ENCODE data around the gene RARB.

RARB gene

DNA sequence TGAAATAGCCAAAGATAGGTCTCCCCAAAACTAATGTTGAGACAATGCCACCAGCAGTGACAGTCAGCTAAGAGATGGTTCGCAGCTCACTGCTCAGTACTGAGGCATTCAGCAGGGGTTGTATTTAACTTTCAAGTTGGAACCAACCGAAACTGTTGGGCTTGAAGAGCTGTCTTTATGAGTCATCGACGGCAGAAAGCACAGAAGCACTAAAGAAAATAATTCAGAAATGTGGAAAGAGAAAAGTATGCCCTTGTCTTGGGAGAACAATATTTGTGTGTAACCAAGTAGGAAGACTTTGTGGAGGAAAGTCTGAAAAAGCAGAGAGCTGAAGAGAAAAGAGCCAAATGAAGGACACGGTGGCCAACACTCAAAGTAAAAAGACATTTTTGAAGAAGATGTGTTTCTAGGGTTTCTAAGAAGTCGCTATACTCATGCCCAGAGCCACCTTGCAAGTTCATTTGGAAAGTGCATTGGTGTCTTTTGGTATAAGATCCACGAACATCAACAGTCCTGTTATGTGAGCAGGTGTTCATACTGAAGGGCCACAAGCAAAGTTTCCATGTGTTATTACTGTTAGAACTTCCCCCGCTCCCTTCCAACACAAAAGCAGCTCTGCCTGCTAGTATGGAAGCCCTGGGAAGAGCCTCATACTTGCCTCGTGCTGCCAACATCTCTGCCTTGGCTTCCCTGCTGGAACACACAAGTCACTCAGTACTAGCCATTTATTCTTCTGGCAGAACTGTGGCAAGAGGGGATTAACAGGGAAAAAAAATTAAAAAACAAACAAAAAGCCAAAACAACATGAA lies 4.1 kb upstream of the RARB start:
- no peak for DNase-seq

DNA sequence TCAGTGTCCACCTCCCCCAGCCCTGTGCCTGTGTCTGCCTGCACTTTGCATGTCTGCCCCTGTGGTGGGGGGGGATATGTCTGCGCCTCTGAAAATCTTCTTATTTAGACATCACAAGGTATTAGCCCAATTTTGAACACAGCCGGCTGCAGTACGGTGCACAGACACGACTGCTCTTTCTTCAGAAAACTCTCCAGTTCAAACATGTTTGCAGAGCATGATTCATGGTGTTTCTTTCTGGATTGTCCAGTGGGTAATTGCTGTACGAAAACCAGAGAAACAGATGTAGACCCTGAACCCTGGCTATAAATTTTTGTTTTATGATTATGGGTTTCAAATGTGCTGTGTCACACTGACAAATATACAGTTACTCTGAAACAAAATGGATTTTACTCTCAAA lies 3.4 kb upstream of the RARB start:
- DNase-seq = peak; percentile 47

DNA sequence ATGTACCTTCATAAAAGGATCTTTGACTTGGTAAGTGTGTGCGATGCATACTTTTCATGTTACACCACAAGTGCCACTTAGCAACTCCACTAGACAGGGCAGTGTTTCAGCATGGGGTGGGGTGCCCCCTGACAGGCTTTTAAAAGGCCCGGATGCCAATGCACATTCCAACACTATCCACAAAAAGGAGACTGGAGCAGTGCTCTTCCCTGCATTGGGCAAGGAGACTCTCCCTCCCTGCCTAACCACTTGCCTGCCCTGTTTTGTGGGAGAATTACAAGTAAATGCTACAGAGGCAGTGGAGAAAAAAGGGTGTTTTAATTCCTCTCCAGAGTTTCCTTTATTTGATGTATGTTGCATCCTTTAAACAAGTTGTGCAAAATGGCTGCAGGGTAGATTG lies 1.7 kb upstream of the RARB start:
- peak; percentile 55 for DNase-seq

DNA sequence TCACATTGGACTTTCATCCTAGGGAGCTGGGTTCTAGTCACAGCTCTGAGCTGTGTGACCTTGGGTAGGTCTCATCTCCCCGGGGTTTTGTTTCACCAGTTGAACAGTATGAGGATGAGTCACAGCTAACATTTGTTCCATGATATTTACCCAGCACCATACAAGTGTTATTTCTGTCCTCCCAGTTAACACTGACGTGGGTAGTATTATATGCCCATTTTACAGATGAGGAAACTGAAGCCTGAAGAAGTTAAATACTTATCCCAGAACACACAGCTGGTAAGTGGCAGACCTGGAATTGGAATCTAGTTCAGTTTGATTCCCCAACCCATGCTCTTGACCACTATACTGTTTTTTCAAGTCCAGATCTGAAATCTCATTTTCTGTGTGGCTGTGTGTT lies 908 bp upstream of the RARB start:
- no peak for DNase-seq

DNA sequence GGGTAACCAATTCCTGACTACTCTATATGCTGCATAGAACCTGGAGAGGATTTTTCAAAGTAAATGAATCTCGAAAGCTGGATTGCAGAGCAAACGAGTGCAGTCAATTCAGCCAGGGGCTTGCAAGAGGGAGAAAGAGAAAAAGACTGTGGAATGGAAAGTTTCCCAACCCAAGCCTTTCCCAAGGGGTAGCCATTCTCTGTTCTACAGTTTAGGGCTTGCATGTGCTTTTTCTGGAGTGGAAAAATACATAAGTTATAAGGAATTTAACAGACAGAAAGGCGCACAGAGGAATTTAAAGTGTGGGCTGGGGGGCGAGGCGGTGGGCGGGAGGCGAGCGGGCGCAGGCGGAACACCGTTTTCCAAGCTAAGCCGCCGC lies 511 bp upstream of the RARB start:
- no peak for DNase-seq

DNA sequence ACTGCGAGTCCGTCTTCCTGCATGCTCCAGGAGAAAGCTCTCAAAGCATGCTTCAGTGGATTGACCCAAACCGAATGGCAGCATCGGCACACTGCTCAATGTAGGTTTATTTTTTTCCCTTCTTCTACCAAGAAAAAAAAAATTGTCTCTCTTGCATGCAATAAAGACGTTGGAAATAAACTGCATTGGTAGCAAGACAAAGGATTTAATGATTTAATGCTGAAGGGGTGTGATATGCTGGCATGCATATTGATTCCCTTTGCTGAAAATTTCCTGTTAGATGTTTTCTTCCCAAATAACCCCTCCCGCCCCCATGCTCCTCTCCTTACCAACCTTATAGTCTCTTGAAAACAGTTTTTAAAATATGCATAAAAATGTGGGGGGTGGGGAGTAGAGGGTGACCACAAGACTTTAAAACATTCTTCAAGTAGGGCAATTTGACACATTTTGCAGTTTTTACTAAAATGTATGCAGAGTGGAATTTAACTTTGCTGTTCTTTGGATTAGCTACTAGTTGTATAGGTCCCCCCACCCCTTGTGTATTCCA lies 799 bp downstream of the RARB start:
- DNase-seq = no peak

DNA sequence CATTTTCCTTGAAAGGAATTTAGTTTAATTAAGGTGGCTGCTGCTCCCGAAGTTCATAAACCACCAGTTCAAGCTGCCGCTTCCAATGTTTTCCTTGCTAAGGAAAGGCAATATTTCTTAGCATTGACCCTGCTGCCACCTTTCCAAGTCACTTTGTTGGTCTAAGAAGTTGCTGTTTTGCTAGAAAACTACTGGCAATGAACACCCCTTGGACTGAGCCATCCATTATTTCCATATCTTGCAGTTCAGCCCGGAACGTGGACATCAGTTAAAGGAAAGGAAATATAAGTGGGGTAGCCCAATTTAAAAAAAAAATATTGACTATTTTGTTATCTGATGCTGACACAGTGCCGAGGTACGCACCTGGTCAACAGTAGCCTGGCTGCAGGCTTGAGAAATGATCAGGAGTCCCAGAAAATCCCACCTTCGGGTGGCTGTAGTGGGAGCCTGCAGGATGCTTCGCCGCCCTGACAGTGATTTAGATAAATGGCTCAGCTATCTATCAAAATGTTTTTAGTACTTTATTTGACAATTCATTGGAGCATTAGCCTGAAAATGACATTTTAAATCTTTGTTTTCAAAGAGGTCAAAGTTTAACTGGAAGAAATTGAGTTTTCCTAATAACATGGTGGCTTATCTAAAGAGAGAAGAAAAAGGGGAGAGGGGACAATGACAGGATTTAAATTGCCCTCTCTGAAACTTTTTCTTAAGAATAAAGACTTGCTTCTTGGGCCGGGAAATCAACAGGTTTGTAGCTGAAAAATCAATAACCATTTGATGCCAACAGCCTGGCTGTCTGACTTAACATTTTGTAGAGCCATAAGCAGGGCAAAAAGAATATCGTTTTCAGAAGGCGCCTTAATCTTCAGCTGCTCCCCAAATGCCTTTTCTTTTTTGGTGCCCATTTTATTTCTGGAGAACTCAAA lies 1.6 kb downstream of the RARB start:
- no peak for DNase-seq

DNA sequence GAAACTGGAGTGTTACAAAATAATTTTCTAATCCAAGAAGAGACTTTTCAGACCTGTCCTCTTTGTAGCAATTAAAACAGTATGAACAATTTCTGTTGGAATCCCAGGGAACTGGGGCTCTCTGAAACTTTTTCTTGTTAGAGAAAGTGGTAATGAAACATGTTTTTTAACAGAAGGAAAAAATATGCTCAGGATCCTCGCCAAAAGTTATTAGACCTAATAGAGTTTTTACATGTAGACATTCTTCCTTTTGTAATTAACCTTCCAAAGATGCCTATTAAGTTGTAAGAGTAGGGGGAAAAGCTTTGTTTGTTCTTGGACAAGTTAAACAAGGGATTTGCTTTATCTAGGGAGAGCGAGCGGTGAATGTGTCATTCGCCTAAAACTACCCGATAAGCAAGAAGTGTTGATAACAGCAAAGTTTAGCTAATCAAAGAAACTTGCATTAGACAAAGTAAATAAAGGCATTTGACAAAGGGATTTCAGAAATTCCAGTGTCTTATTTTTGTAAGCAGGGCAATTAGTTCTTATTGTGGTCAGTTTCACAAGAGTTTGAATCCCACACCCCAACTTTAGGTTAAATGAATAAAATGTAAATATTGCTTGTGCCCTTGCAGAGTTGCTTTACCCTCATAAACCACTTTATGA lies 2.3 kb downstream of the RARB start:
- DNase-seq = no peak

DNA sequence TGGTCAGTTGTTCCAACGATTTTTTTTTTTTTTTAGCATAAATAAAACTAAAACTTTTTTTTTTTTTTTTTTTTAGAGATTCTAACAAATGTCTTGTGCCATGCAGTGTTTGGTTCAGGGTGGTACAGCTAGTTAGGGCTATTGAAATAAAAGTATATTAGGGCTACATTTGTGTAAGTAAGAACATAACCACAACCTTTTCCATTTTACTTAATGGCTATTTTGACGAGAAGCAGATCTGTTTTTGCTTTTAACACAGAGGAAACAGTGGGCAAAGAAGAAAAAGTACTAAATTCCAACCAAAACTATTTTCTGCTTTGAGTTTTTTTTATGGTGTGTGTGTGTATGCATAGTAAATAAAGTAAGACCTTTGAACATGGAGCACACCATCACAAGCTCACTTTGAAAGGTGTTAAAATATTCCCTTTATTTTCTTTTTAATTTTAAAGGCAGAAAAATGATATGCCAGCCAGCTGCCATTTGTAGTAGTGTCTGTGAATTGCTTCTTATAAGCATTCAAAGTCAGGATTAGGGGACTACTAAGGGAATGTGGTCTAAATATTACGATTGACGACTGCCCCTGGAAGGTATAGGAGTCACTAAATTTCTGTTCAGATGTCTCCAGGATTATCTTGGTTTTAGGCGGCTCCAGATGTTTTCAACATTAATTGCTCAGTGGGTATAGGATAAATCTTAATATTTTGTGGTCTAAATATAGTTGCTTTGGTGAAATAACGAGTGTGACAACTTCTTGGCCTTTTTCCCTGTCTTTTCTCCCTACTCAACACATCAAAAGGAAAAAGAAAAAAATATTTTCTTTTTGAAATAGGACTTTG lies 3.1 kb downstream of the RARB start:
- no peak for DNase-seq

DNA sequence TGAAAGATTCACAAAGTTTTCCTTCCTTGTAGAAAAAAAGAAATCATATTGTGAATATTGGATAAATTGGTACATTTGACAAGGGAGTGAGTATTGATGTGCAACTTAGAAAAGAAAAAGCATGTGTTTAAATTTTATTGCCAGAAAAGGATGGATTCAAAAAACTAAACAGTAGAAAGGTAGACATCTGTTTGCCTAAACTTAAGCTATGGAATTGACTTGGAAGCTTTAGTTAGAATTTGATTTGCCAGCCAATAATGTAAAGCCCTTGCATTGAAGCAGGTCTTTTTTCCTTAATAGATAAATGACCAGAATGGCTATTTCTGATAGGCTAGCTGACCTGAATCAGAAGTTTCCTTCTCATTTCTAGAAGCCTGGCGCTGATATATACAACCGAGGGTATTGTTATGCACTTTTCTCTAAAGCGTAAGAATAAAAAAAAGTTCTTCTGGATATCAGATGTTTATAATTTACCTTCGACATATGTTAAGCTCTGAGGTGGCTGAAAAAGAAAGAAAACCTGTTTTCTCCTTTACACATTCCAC lies 4.2 kb downstream of the RARB start:
- no peak for DNase-seq

DNA sequence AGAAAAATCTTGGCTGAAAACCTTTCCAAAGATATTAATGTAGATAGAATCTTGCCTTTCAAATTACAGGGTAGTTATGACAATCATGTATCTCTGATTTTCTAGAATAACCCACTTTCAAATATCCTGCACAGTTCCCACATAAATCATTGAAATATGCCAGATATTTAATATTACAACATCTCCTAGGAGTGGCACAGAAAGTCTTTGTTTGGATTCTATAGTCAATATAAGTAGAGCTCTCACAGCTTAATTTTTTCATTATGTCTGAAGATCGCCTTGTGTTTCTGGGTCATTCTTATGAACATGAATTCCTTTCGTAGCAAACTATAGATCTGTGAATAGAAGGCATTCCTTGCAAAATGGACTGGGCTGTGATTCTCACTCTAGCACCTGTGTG lies 5.0 kb downstream of the RARB start:
- no peak for DNase-seq

DNA sequence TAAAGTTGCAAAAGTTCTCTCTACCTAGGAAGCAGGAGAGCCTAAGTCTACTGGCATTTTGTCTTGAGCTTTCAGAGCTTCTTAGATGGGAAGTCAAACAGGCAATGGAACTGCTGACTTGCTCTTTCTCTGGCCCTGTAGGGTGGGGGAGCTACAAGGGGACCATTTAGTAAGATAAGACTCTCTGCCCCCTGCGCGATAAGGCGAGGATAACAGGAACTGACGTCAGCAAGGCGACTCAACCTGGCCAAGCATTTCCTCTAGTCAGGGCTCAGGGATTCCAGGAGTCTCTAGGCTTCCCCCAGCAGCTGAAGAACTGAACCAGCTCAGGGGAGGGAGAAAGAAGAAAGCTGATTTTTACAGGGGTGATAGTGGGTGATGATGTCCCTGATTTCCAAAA lies 5.8 kb downstream of the RARB start:
- DNase-seq = no peak

DNA sequence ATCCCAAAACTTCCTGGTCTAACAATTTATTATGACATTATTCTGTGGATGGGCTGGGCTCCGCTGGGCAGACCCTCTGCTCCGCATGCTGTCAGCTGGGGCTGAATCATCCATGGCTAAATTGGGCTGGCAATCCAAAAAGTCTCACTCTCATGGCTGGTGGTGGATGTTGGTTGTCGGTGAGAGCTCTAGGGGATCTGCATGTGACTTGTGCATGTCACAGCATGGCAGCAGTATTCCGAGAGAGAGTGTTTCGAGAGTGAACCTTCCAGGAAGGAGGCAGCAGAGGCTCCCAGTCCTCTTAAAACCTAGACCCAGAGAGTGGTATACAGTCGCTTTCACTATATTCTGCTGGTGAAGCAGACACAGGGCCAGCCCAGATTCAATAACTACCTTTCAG lies 9.9 kb downstream of the RARB start:
- DNase-seq = no peak

DNA sequence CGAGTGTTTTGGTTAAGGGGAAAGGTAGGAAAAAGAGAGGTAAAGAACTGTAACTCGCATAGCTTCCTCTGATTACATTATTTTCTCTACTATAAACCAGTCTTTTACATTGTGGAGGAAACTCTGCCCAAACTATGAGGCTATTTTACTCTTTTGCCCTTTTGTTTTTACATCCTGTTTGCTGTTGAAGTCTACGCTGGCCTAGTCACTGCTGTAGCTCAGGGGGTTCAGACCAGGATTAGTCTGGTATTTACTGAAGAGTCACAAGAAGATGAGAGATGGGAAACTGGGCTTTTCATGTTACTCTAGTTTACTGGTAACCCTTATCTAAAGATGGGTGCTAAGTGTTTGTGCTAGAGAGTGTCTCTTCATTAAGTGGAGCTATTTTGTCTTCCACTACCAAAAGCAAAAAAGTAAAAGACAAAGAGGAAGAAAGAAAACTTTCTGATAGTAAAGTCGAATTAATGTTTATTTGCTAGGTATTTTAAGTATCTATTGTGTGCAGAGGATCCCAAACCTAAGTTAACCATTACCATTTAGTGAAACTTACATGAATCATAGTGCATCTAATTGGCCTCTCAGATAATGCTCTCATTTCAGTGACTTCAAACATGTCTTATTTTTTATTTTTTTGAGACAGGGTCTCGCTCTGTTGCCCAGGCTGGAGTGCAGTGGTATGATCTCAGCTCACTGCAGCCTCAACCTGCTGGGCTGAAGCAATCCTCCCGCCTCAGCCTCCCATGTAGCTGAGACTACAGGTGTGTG lies 10.9 kb downstream of the RARB start:
- DNase-seq = no peak

DNA sequence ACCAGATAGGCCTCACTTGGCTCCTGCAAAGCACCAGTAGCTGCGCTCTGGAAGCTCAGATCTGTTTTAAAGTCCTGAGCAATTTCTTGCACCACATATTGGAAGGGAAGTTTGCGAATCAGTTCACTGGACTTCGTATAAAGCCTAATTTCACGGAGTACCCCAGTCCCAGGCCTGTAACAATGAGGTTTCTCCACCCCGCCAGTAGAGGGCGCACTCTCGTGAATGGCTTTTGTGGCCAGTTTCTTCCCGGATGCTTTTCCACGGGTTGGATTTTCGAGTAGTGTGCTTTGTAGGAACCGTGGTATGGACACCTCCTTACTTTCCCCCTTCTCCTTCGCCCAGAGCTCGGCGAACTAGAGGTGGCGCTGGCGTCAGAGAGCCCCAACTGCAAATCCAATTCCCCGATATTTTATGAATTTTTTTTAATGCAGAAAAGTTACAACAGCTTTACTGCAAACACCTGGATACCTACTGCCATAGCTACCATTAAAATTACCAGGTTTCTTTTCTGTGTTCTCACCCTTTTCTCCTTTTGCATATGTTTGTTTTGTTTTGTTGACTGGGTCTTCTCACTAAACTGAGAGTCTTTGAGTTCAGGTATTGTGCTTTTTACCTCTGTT lies 13.3 kb downstream of the RARB start:
- no peak for DNase-seq

DNA sequence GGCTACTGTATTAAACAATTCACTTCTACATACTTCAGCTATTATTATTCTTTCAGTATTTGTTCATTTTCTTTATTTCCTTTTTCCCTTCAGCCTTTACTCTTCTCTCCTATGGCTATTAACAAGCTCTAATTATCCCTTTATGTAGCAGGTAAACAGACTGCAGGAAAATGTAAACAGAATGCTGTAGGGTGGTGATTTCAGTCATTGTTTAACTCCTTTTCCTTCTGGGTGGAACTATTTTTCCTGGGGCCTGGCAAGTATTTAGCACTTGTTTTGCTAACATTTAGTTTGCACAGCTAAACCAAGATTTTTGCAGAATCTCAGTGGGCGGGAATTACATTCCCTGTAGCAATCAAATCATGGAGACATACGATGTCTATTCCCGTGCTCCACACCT lies 14.4 kb downstream of the RARB start:
- DNase-seq = no peak

DNA sequence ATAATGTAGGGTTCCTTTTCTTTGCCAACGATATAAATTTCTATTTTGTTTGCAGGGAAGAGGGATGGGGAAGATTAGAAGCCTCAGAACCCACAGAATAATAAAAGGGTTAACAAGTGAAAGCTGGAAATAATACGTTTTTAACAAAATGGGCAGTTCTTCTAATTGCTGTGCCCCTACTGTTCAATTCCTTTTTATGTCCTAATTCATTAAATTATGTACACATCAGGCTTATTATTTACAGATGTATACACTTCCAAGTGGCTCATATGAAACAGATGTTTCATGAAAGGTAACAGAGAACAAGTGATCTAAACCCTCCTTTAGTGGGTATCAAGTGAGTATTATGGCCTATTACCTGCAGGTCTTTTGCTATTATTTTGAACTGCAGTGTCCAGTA lies 16.2 kb downstream of the RARB start:
- no peak for DNase-seq

DNA sequence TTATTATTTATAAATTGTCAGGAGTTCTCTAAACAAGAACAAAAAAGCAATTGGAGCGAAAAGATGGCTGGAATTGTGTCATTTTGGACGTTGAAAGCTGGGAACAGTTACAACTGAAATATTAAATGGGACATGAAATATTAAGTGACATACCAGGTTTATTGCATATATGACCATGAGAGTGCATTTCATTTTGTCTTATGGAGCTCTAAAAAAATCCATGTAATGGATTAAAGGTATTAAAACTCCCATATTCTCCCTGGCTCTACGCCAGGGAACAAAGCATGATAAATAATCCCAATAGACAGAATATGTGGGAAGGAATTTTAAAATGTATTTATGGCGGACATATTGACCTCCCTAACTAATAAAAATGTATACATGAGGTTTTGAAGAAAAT lies 17.7 kb downstream of the RARB start:
- no peak for DNase-seq

DNA sequence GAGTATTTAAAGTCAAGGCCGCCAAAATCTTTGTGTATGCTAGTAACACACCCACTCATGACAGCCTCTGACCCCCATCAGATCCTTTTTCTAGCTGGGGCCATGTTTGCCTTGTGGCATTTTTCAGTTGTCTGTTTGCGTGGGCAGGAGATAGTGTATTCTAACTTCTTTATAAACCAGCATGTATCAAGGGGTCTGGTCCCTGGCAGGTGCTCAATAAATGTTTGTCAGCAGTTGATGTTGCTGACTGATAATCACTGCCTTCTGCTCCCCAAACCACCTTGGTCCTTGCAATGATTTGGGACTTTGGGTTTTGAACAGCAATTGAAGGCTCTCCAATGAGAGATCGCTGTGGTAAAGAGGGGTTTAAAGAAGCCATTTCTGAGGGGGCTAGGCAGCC lies 19.2 kb downstream of the RARB start:
- no peak for DNase-seq

DNA sequence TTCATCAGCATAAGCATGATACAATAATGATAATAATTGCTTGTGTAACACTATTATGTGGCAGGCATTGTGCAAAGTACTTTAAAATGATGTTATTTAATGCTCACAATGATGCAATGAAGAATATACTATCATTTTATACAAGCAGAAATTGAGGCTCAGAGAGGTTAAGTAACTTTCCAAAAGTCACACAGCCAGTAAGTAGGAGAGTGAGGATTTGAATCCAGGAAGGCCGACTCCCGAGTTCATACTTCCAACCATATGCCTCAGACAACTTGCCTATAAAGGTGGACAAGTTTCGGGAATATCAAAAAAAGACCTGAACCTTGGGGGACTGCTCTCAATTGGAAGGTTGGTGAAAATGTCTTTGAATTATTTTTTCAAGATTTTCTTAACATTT lies 19.9 kb downstream of the RARB start:
- DNase-seq = no peak
